Peyer's patch (tissue), 4 donors: Measurements from ENCODE around the gene DFFA.

Source experiments
- CTCF ChIP-seq, 6 experiments: fragments of 450-650 bp in 4 of 6; fragments of 200-600 bp in 2 of 6; sonication (generic) in 1 of 6; IDR thresholded peaks; one replicate each; pipeline ENCODE4 v1.5.1; 2017 to 2019; ENCODE audit warnings: antibody characterized with exemption in 6 of 6, mild to moderate bottlenecking in 3 of 6, moderate library complexity in 1 of 6
- POLR2A ChIP-seq, 2 donors: fragments of 450-650 bp; IDR thresholded peaks; one replicate each; pipeline ENCODE4 v1.5.1; 2017; ENCODE audit warnings: antibody characterized with exemption in 2 of 2, mild to moderate bottlenecking in 2 of 2, moderate library complexity in 2 of 2

GRCh38 chr1:10521537-10522157, 49.3 kb upstream of the DFFA start:
- TF ChIP-seq CTCF (IDR thresholded peaks at IDR 0.05) = no peak
- TF ChIP-seq POLR2A (IDR thresholded peaks at IDR 0.05) = no peak
